OCI-LY7 (cell line): ENCODE data around the gene ARFIP1. TPM values are rescaled to one million over a fixed set of nuclear protein-coding genes. Genes with fewer than 3 reads are reported as not detected.

Experiments
- Bru-seq: library from RNA; stranded (reverse); fragments of 400-500 nt; gene quantifications from one replicate; lab custom pipeline; 2021; lab: Mats Ljungman, UMichigan
- BruChase-seq, 2 experiments: library from RNA; stranded (reverse); fragments of 400-500 nt; gene quantifications; one replicate each; lab custom pipeline; 2021; lab: Mats Ljungman, UMichigan
- BruUV-seq: library from RNA; stranded (reverse); fragments of 400-500 nt; replicated peaks from 2 replicates; lab custom pipeline; 2021; lab: Mats Ljungman, UMichigan
- CTCF ChIA-PET: fragments of 300-600 bp; sonication (Branson Sonifier 250); formaldehyde crosslinking; loops from one replicate; lab custom pipeline; 2022; ENCODE audit warnings: antibody characterized with exemption; ENCODE audit not compliant: unreplicated experiment; lab: Charles Lee
- POLR2A ChIA-PET: fragments of 300-600 bp; sonication (Branson Sonifier 250); formaldehyde crosslinking; loops from one replicate; lab custom pipeline; 2022; ENCODE audit warnings: antibody characterized with exemption; lab: Charles Lee
- DNase-seq: peaks from one replicate; pipeline ENCODE4 v3.0.0-alpha.2; 2015; ENCODE audit warnings: low spot score
- H2AFZ ChIP-seq: fragments of 200-600 bp; sonication (generic), shearing (Covaris generic); 2 replicates; pipeline ENCODE4 v1.6.1; 2014; ENCODE audit warnings: mild to moderate bottlenecking, antibody characterized with exemption, low read length, moderate library complexity
- H3K27ac ChIP-seq: fragments of 200-600 bp; sonication (generic); 2 replicates; pipeline ENCODE4 v1.5.1; 2014; ENCODE audit warnings: mixed run types, low read depth, mild to moderate bottlenecking, moderate library complexity, low read length, inconsistent platforms; ENCODE audit not compliant: poor library complexity, severe bottlenecking
- H3K36me3 ChIP-seq: fragments of 200-600 bp; sonication (generic); 2 replicates; pipeline ENCODE4 v1.6.1; 2014; ENCODE audit warnings: mild to moderate bottlenecking, antibody characterized with exemption, low read length, moderate library complexity, mixed read lengths; ENCODE audit not compliant: insufficient read depth
- H3K4me1 ChIP-seq: fragments of 200-600 bp; sonication (generic); 2 replicates; pipeline ENCODE4 v1.5.1; 2014; ENCODE audit warnings: mild to moderate bottlenecking, low read length; ENCODE audit not compliant: insufficient read depth, poor library complexity, severe bottlenecking
- H3K4me2 ChIP-seq: fragments of 200-600 bp; sonication (generic); 2 replicates; pipeline ENCODE4 v1.6.1; 2014; ENCODE audit warnings: mild to moderate bottlenecking, low read length
- H3K4me3 ChIP-seq: fragments of 200-600 bp; sonication (generic); 2 replicates; pipeline ENCODE4 v1.5.1; 2014; ENCODE audit warnings: mild to moderate bottlenecking, low read depth, low read length; ENCODE audit not compliant: poor library complexity, severe bottlenecking
- H3K79me2 ChIP-seq: fragments of 200-600 bp; sonication (generic); 2 replicates; pipeline ENCODE4 v1.6.1; 2016; ENCODE audit warnings: low read depth, mild to moderate bottlenecking, low read length, moderate library complexity, mixed read lengths; ENCODE audit not compliant: insufficient read depth
- H3K9me2 ChIP-seq: fragments of 200-600 bp; sonication (generic); 2 replicates; pipeline ENCODE4 v1.6.1; 2016; ENCODE audit warnings: mild to moderate bottlenecking, low read length, mixed read lengths; ENCODE audit not compliant: insufficient read depth
- H3K9me3 ChIP-seq: fragments of 200-600 bp; sonication (generic); 2 replicates; pipeline ENCODE4 v1.6.1; 2014; ENCODE audit warnings: mild to moderate bottlenecking, mixed run types, low read length, mixed read lengths
- H4K20me1 ChIP-seq: fragments of 200-600 bp; sonication (generic); 2 replicates; pipeline ENCODE4 v1.6.1; 2014; ENCODE audit warnings: mild to moderate bottlenecking, antibody characterized with exemption, low read length, moderate library complexity, mixed read lengths; ENCODE audit not compliant: insufficient read depth
- EZH2phosphoT487 ChIP-seq: fragments of 200-600 bp; sonication (generic); IDR thresholded peaks from 2 replicates; pipeline ENCODE4 v1.6.1; 2018; ENCODE audit warnings: low read depth, borderline replicate concordance, mild to moderate bottlenecking, mixed run types, antibody characterized with exemption, low read length, moderate library complexity, mixed read lengths
- intact Hi-C: fragments of 100-400 bp; cut with micrococcal nuclease; formaldehyde crosslinking; loops from one replicate; pipeline ENCODE4 v1.10.0; 2022; ENCODE audit not compliant: unreplicated experiment
- long read RNA-seq: library from polyadenylated mRNA; stranded (forward); transcript quantifications from one replicate; pipeline ENCODE4 v2.0.0, GENCODE V29; 2022
- total RNA-seq, 2 experiments: library from RNA; depleted of rRNA in 1 of 2; stranded (reverse); fragments of >200 nt in 1 of 2; shearing (Covaris generic) in 1 of 2; gene quantifications; 2 replicates each; pipeline ENCODE4 v1.2.3, GENCODE V29; 2014 to 2022
- TF ChIP-seq, protein P1 (sequence below): fragments of 200-600 bp; sonication (generic); conservative IDR thresholded peaks from 2 replicates; pipeline ENCODE4 v1.5.1; 2014; ENCODE audit warnings: mild to moderate bottlenecking, antibody characterized with exemption, low read length, moderate library complexity, mixed read lengths

Gene ARFIP1, protein sequence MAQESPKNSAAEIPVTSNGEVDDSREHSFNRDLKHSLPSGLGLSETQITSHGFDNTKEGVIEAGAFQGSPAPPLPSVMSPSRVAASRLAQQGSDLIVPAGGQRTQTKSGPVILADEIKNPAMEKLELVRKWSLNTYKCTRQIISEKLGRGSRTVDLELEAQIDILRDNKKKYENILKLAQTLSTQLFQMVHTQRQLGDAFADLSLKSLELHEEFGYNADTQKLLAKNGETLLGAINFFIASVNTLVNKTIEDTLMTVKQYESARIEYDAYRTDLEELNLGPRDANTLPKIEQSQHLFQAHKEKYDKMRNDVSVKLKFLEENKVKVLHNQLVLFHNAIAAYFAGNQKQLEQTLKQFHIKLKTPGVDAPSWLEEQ
- 24.8 and 29.3 TPM in 2 replicates for total RNA-seq (2014; rRNA removed; shearing (Covaris generic))
- 19.0 and 27.0 TPM in 2 replicates for total RNA-seq (2022)
- Bru-seq, nascent RNA: percentile 76 among the genes with signal in this experiment
- percentile 67 among the genes with signal in this experiment for BruChase-seq, experiment 1, labeled RNA remaining after a 6-hour chase
- percentile 69 among the genes with signal in this experiment for BruChase-seq, experiment 2, labeled RNA remaining after a 2-hour chase
- long read RNA-seq, transcript ARFIP1-202 (8 exons, 1,302 nt): major isoform, 21 of 43 reads
- long read RNA-seq, transcript ARFIP1-203 (8 exons, 1,601 nt): minor isoform, 11 of 43 reads
- long read RNA-seq, partial matches to known transcripts: 2 of 43 reads
- long read RNA-seq, other reads (novel, unspliced or antisense): 6 of 43 reads

DNA sequence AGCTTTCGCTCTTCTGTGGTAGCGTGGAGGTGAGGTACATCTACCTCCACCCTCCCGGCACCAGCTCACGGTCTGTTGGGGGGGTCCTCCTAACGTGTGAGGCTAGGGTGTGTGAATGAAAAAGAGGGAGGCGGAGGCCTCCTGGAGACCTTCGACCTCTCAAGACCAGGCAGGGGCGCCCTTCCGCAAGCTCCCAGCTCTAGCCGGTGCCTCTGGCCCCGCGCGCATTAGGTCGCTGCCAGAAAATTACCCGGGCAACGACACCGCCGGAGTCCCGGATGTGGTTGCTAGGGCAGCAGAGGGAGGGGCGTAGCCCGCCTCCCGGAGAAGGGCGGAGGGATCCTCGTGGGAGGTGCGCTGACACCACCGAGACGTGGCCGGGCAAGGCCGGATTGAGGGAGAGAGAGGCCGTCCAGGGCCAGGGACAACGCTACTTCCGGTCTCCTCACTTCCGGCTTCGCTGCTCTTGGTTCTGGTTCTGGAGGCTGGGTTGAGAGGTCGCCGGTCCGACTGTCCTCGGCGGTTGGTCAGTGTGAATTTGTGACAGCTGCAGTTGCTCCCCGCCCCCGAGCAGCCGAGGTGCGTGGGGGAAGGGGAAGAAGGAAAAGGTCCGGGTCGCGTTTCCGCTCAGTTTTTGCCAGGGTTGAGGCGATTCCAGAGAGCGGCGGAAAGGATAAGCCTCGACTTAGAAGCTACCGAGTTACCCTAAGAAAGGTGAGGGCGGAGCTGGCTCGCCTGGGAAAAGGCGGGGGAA is at the start of gene ARFIP1, which contains the start of gene TIGD4:
ARFIP1 (plus strand) TSS at position 442 of the 754 bp plus-strand sequence. CDS start 49,680 bp downstream, outside the sequence.
TIGD4 (minus strand) TSS at position 218 of the 754 bp plus-strand sequence. CDS start 8,726 bp downstream, outside the sequence.
- no peaks in the 10 kb centered on the region for H3K9me2 ChIP-seq
- peaks cover 22% of the 10 kb centered on the region for H3K79me2 ChIP-seq
- no peak for TF ChIP-seq EZH2phosphoT487
- TF ChIP-seq, protein P1, sequence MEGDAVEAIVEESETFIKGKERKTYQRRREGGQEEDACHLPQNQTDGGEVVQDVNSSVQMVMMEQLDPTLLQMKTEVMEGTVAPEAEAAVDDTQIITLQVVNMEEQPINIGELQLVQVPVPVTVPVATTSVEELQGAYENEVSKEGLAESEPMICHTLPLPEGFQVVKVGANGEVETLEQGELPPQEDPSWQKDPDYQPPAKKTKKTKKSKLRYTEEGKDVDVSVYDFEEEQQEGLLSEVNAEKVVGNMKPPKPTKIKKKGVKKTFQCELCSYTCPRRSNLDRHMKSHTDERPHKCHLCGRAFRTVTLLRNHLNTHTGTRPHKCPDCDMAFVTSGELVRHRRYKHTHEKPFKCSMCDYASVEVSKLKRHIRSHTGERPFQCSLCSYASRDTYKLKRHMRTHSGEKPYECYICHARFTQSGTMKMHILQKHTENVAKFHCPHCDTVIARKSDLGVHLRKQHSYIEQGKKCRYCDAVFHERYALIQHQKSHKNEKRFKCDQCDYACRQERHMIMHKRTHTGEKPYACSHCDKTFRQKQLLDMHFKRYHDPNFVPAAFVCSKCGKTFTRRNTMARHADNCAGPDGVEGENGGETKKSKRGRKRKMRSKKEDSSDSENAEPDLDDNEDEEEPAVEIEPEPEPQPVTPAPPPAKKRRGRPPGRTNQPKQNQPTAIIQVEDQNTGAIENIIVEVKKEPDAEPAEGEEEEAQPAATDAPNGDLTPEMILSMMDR: peak; percentile 73
- H2AFZ ChIP-seq: peak within 1 kb of the TSS; percentile 93
- ChIA-PET POLR2A (interaction anchor here (0.6 to 2.9 kb wide), 14 partner anchors 8 to 409 kb away, joined by 3 to 31 read pairs (median 4); no protein-coding TSS in a partner anchor), CTCF (interaction anchor here (0.6 to 1.9 kb wide), 4 partner anchors 10 to 347 kb away, joined by 3 to 7 read pairs (median 4); no protein-coding TSS in a partner anchor)
- peak; percentile 96 for DNase-seq
- H3K4me3 ChIP-seq: peak within 1 kb of the TSS; percentile 79
- no peaks in the 10 kb centered on the region for H3K36me3 ChIP-seq
- no peaks in the 10 kb centered on the region for H3K9me3 ChIP-seq
- H3K4me2 ChIP-seq: peak within 1 kb of the TSS; percentile 100
- 0 out of 2 replicates have a peak, but pooled peaks cover 5% of the 10 kb centered on the region for H4K20me1 ChIP-seq
- peaks cover 44% of the 10 kb centered on the region for H3K4me1 ChIP-seq
- intact Hi-C loops: loop anchor here (2.0 to 10.0 kb wide), 3 partner anchors 101 to 327 kb away; partner anchors contain the start of gene TMEM154
- H3K27ac ChIP-seq: peak within 1 kb of the TSS; percentile 31
- no TSS peak for BruUV-seq

DNA sequence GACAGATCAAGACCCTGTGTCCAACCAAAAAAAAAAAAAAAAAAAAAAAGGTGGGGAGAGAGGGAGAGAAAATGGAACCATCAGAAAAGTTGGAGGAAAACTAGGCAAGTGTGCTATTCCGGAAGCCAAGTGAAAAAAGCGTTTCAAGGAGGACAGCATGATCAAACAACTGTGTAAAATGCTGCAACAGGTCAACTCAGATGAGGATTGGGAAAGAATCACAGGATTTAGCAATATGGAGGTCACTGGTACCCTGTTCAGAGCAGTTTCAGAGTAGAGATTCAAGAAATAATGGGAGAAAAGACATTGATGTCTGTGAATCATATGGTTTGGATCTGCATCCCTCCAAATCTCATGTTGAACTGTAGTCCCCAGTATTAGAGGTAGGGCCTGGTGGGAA is 47.8 kb upstream of the ARFIP1 start:
- H4K20me1 ChIP-seq: no peaks in the 10 kb centered on the region
- H3K9me2 ChIP-seq: no peaks in the 10 kb centered on the region
- POLR2A ChIA-PET: interaction anchor here (1.1 kb wide), 1 partner anchor 229 kb away, joined by 3 read pairs; no protein-coding TSS in a partner anchor
- TF ChIP-seq, protein P1: no peak
- no peak for TF ChIP-seq EZH2phosphoT487
- H3K79me2 ChIP-seq: no peaks in the 10 kb centered on the region
- DNase-seq: no peak
- no TSS peak for BruUV-seq
- CTCF ChIA-PET: no interaction called here
- no peaks in the 10 kb centered on the region for H3K36me3 ChIP-seq
- no peak overlapping the region for H3K27ac ChIP-seq
- intact Hi-C loops: no loop called here
- no peak overlapping the region for H3K4me2 ChIP-seq
- H3K4me3 ChIP-seq: no peak overlapping the region
- no peaks in the 10 kb centered on the region for H3K9me3 ChIP-seq
- no peaks in the 10 kb centered on the region for H3K4me1 ChIP-seq
- no peak overlapping the region for H2AFZ ChIP-seq
